Medulla oblongata (tissue), 1 donor: ENCODE data around the gene PIP5K1B.

Experiments
- DNase-seq: peaks from one replicate; pipeline ENCODE4 v3.0.0-alpha.2; 2015; ENCODE audit errors: extremely low spot score

PIP5K1B gene

DNA sequence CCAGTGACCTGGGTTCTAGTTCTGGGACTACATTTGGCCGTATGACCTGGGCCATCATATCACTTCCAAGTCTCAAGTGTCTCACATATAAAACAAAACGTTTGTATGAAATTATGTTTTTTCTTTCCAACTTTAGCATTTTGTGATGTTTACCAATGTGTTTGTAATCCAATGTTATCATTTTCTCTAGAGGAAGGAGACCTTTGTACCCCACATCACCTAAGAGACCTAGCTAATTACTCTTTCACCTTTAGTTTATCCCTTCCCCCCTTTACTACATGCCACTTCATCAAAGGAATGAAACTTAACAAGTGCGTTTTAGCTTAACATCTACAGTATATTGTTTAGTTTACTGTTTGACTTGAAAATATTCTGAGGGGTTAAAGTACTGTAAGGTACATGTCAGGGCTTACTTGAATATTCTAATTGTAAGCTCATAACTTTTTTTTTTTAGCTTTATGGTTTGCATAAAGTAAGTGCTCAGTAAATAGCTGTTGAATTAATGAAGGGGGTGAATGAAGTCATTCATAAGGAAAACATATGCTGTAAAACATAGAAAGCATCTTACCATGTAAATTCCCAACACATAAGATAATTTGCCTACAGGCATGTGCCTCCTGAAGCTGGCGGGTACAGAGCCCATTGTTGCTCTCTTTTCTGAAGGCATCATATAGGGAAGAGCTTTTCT is 2.9 kb downstream of the PIP5K1B start:
- DNase-seq: no peak

DNA sequence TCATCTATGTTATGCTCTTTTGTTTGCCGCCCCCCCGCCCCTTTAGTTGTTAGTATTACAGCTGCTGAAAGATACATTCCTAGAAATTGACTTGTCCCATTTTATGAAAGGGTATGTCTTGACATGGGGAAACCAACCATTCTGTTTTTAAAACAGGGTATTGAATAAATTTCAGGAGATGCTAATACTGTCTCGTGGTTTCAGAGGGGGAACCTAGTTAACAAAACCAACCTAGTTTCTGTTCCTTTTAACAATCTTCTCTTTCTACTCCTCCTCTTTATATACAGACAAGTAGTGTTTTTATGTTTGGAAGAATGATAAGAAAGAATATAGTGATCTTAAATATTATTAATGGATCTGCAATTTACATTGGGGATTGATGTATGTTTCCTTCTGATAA is 3.5 kb downstream of the PIP5K1B start:
- peak; percentile 15 for DNase-seq

DNA sequence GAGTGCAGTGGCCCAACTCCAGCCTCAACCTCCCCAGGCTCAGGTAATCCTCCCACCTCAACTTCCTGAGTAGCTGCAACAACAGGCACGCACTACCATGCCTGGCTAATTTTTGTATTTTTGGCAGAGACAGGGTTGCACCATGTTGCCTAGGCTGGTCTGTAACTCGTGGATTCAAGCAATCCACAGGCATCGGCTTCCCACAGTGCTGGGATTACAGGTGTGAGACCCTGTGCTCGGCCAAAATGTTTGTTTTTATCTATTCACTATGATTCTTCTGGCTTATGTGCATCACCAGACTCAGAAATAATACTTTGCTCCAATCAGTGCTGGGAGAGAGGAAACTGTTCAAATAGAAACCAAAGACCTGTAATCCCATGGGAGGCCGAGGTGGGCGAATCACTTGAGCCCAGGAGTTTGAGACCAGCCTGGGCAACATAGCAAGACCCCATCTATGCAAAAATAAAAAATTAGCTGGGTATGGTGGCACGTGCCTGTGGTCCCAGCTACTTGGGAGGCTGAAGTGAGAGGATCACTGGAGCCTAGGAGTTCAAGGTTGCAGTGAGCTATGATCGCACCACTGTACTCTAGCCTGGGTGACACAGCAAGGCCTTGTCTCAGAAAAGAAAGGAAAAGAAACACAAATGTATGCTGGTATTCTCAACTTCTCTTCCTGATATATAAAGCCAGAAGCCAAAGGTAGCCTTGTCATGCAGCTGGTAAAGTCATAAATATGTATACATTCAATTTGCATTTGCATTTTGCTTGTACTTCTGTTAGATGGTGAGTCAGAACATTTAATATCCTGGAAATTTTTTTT is 4.5 kb downstream of the PIP5K1B start:
- DNase-seq: no peak

DNA sequence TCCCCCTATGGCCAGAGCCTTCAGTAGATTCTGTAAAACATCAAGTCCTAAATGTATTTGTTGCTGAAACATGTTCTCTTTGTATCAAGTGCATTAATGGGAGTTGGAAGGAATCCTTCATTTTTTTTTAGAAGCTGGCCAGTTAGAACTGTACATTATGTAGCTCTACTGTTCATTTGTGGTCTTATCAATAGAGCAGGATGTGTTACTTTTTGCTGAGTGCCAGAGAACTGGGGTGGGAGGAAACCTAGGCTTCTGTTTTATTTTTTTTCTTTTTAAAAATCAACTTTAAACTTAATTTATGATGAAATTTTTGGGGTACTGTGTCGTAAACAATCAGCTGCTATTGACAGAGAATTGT is 5.1 kb downstream of the PIP5K1B start:
- DNase-seq: no peak

DNA sequence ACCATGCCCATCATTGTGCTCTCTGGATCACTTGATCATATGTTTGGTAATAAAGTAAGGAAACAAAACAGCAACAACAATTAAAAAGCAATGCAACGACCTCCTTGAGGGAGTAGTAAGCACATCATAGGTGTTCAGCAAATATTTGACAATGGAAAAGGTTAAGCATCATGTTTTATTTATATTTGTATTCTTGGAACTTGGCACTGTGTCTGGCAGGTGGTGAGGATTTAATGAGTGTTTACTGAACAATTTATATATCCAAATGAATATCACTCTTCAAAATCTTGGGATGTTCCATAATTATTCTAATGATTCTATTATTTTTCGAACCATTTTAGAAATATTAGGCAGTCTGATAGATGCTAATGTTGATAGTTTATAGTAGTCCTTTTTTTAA is 6.2 kb downstream of the PIP5K1B start:
- no peak for DNase-seq

DNA sequence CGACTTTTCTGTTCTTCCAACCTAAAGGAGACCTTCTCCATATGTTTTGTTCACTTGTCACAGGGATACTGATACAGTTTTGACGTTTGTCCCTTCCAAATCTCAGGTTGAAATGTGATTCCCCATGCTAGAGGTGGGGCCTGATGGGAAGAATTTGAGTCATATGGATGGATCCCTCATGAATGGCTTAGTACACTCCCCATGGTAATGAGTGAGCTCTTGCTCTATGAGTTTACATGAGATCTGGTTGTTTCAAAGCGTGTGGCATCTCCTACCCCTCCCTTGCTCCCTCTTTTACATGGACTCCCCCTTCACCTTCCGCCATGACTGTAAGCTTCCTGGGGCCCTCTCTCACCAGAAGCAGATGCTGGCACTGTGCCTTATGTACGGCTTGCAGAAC is 6.9 kb downstream of the PIP5K1B start:
- no peak for DNase-seq

DNA sequence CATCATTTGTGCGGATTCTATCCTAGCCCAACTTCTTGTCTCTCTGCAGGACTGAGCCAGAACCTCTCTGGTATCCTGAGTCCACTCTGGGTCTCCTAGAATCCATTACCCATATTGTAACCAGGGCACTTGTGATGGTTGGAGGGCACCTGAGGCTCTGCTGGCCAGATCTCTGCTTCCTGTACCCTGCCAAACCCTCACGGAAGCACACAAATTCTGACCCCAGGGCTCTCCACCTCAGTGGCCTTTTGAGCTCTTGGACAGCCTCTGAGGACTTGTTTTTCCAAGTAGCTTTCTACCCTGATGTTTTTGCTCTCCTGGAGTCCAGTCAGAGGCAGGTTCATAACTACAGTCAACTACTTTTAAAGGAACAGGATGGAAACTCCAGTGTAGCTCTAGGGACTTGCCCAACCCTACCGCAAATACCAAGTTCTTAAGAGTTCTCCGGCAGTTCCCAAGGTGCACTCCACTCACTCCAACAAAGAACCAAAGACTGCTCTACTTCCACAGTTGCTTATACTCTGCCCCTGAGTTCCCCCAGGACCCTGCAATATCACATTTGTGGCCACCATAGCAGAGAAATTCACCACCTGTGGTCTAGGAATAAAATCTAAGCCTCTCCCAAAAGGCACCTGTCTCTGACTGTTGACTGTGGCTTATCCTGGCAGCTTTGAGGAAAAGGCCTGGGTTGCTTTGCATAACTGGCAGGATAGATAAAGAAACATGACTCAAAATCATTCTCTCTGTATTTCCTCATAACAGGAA is 9.6 kb downstream of the PIP5K1B start:
- no peak for DNase-seq

DNA sequence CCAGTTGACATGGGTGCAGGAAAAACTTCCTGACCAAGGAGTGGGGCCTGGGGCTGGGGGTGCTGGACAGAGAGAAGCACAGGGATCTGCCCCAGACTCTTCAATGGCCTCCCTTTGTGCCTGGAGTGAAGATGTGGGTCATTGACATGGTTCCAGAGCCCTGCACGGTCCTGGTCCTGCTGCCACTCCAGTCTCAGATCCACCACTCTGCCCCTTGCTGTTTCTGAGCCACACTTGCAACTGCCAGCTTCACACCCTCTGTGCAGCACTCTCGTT is 10.1 kb downstream of the PIP5K1B start:
- DNase-seq: no peak

DNA sequence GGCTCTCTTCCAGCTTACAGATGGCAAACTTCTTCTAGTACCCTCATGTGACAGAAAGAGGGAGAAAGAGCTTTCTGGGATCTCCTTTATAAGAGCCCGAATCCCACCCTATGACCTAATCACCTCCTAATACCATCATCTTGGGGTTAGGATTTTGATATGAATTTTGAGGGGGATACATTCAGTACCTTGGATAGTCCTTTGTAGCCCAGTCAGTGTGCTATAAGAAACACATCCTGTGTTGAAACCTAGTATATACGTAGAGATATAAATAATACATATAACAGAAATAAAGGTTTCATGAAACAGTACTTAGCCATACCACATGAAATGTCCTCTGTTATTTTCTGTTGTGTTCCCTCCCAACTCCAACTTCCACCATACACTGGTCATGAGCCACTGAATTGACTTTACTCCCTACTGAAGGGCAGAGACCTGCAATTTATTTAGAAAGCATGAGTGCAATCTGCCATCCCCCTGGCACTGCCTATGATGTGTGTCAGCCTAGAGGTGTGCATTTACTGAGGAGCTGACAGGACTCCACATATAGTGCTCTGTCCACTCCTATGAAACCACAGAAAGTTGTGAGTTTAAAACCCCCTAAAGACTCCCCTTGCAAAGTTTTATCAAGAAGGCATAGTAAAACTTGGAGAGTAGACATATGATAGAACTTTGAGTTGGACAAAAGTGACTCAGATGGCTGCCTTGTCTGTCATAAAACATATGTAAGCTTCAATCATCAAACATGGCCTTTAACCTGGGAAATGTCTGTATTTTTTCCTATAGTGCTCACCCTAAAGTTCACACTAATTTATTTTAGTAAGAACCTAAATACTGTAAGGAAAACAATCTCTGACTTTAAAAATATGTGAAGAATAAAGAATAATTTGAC is 12.8 kb downstream of the PIP5K1B start:
- DNase-seq: no peak

DNA sequence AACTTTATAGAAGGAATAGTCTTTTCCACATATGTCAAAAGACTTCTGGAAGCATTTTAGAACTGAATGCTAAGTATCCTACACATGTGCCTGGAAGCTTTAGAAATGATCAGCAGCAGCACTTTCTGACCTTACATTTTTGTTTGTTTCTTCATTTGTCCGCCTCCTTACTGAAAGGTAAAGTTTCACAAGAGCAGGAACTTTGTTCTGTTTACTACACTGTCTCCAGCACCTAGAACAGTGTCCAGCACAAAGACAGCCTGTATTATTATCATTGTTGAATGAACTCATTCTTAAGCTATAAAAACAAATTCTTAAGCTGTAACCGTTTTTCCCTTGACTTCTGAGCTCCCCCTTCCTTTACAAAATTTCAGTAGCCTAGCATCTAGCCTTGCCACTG is 14.8 kb downstream of the PIP5K1B start:
- DNase-seq: no peak

DNA sequence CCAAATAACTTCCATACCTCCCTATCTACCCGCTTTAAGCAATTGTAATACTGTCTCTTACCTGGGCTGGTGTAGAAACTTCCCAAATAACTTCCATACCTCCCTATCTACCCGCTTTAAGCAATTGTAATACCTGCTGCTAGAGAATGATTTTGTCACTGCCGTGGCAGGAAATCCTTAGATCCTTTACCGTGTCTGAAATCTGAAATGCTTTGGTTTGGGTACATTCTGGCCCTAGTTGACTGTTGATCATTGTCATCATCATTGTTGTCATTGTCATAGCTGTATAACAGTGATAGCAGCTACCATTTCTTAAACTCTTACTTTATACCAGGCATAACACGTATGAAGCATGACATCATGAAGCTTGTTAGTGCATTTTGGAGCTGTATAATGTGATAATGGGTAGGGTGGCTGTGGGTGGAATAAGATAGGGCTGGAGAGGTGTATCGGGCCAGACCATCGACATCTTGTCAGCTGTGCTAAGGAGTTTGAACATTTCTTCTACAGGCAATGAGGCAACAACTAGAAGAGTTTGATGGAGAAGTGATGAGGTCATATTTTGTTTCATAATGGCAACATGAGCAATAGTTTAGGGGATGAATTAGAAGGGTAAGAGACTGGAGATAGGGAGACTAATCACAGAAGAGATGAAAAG is 15.7 kb downstream of the PIP5K1B start:
- DNase-seq: no peak

DNA sequence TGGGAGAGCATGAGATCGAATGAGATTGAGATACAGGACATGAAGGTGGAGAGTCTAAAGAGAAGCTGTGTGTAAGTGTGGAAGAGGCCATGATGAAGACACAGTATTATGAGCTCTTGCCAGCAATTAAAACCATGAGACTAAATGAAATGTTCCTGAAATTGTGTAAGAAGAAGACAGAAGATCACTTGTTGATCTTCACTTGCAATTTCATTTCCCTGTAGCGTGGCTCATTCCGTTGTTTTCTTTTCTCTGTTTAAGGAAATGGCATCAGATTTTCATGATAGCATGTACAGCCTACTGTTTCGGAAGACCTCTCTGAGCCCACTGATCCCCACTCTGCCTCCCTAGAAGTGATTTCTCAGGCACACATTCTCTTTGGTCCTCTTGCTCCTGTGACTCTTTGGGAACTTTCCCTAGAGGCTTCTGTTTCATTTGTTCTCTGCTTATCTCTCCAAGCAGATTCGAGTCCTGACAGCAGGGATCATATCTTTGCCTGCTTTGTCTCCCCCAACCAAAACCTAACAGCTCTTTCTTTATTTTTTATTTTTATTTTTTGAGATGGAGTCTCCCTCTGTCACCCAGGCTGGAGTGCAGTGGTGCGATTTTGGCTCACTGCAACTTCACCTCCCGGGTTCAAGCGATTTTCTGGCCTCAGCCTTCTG is 16.8 kb downstream of the PIP5K1B start:
- DNase-seq: no peak

DNA sequence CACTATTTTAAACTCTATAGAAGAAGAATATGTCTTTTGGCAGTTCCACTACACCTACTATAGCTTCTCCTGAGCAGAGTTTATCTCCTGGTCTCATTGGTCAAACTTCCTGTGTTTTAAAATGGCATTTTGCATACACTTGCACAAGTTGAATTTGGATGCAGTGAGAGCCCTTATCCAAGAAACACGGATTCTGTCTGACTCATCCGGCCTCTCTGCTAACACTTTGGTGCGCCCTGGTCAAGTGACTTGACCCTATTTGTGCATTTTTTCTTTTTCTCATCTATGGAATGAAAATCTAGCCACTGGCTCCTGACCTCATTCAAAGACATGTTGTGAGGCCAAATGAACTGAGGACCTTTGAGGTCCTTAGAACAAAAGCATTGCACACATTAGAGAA is 20.0 kb downstream of the PIP5K1B start:
- no peak for DNase-seq

DNA sequence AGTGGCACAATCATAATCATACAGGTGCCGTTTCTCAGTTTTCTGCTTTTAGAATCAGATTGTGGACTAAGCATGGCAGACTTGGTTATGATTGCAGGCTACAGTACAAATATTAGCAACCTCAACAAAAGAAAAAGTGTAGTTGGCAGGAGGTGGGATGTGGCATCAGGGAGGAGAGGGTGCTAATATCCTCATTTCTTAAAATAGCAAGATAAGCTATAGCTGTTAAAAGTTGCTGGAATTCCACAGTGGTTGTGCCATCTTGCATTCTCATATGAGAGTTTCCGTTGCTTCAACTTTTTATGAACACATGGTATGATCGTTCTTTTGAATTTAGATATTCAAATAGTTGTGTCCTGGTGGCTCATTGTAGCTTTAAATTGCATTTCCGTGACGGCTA is 21.4 kb downstream of the PIP5K1B start:
- no peak for DNase-seq

DNA sequence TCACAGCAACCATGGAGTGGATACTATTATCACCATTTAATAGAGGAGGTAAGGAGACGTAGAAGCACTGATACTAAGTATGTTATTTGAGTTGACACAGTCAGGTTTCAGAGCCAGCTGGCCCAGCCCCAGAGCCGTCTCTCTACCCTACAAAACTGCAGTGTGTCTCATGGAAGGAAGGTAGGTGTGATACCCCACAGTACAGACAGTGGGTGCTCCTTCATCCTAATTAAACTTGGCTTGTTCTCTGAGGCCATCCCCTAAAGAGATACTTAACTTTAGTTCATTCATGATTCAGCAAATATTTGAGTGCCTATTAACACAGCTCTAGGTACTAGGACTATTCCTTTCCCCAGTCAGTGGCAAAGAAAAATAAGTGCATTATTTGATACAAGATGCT is 22.6 kb downstream of the PIP5K1B start:
- DNase-seq: no peak

DNA sequence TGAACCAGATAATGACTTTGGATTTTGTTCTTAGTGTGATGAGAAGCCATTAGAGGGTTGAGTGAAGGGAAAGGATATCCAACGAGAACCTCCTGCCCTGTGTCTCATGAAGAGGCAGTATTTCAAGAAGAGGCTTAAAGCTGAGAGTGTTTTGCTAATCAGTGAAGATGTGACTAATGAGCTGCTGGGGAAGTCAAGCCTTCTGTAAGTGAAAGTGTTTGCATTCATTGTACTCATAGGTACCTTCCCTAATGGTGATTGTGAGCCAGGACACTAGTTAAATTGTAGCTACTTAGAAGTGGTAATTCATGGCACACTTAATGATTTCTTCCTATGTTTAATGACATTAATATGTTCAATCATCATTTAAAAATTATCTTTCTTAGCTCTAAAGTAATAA is 23.7 kb downstream of the PIP5K1B start:
- DNase-seq: no peak

DNA sequence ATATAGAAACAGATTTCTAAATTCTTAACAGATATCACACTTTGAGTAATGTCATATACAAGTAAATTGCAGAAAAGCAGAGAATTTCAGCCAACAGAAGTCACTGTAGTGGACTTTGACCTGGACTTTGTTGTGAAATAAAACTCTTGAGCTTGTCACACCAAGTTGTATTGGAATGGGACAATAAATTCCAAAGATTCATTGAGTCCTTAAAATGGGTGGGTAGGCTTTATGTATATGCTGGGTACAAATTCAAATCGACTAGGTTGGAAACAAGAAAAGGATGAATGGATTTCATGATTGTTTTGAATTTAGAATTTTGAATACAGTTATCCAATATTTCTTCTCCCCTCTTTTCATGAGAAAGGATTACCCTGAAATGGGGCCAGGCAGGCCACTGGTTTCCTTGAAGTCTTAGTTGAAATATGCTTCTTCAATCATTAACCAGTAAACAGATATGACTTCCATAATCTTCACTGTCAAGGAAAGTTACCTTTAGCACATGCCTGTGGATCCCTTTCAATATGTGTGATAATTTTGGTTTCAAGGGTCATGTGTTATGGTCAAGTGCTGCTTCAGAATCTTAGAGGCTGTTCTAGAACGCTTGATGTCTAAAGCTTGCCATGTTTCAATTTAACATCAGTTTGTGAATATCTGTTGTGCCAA is 25.7 kb downstream of the PIP5K1B start:
- DNase-seq: no peak

DNA sequence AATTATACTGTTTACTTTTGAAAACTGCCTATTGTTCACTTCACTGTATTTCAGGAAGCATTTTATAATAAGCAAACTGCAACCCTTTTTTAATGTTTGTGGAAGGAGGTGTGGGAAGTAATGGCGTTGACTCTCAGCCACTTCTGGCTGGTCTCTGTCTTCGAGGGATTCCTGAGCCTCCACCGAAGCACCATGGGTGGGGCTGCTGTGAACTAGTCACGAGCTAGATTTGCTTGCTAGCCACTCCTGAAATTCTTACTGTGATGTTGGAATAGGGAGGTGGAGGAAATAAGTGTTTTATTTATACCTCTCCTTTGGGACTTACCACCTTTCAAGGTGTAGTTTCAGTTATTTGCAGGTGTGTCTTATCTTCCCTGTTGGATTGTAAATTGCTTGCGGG is 26.8 kb downstream of the PIP5K1B start:
- no peak for DNase-seq

DNA sequence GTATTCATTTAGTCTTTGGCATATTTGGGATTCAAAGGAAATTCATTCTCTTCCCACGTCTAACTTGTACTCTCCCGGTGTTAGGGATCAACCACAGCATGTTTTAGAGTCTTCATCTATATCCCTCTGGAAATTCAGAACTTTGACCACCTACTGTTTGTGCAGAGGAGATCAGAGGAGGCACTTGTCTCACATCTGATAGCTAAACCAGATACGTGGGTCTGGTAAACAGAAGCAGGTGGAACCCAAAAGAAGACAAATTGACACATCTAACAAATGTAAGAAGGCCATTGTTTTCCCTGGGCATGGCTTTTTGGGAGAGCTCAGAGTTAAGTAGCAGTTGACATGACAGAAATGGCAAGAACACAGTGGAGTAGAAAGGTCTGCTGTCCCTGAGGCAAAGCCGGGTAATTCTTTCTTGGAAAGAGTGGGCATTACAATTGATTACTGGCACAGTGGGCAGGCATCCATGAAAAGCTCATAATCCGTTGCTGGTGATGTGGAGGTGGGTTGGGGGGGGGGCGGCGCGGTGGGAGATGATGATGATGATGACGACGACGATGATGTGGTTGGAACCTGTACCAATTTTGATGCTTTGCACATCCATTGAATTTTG is 27.5 kb downstream of the PIP5K1B start:
- DNase-seq: no peak

DNA sequence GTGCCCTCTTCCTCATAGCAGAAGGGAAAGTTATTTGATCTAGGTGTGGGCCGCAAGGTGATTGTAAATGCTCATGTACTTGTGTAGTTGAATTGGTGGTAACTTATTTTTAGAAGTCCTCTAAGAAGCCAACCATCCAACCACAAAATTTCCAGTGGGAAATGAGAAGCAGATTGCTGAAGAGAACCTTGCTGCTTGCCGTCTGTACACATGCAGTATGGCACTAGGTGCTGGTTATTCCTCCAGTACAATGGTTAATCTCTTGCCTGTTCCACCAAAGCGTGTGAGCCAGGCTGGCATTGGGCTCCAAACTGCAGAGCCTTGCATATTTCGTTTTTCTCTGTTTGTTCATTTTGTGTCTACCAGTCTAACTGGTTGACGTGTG is 28.0 kb downstream of the PIP5K1B start:
- DNase-seq: no peak
